Measurements from ENCODE around the gene TMPO.
"Not testable (repeated sequence)": the region's sequence is repeated elsewhere in the genome, so short reads cannot be mapped to it uniquely, and the experiment has no call there.

Gene TMPO

DNA sequence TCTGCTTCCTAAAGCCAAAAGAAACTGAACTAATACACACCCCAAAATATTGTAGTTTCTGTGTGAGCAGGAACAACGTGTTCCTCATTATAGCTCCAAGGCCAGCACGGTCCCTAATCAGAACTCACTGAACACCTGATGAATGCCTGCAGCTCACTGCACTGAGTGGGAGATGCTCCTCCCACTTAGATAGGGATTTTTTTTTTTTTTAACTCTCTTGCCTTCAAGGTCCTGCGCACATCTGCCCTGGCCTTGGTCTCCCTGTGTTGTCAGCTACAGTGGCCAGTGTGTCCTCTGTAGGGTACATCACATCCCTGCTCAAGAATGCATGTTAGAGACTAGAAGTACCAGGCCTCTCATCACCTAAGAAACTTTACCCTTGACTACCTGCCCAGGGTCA lies 44.3 kb upstream of the TMPO start:
- H3K27ac ChIP-seq, result no peak overlapping the region
- POLR2A ChIA-PET (ENCODE audit: low non-redundant PET), result no interaction called here
- CTCF ChIA-PET, result no interaction called here
- TF ChIP-seq, protein P1, sequence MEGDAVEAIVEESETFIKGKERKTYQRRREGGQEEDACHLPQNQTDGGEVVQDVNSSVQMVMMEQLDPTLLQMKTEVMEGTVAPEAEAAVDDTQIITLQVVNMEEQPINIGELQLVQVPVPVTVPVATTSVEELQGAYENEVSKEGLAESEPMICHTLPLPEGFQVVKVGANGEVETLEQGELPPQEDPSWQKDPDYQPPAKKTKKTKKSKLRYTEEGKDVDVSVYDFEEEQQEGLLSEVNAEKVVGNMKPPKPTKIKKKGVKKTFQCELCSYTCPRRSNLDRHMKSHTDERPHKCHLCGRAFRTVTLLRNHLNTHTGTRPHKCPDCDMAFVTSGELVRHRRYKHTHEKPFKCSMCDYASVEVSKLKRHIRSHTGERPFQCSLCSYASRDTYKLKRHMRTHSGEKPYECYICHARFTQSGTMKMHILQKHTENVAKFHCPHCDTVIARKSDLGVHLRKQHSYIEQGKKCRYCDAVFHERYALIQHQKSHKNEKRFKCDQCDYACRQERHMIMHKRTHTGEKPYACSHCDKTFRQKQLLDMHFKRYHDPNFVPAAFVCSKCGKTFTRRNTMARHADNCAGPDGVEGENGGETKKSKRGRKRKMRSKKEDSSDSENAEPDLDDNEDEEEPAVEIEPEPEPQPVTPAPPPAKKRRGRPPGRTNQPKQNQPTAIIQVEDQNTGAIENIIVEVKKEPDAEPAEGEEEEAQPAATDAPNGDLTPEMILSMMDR (conservative IDR thresholded peaks at IDR 0.05; ENCODE audit: low read depth), result no peak
- no peak for DNase-seq (ENCODE audit: low spot score)

DNA sequence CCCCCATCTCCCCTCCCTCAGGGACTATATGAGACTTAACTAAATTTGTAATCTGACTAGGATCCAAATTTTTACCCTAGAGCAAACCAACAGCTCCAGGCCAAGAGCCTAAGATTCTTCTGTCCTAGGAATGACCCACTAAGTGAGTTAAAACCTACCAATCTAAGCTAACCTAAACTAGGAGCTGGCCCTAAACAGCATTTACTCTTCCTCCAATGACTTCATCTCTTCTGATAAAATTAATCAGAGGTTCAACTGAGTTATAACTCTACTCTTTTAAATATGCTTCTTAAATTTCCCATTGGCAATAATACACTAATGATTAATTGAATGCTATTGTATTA lies 39.9 kb upstream of the TMPO start:
- TF ChIP-seq, protein P1 (conservative IDR thresholded peaks at IDR 0.05; ENCODE audit: low read depth), result no peak
- no peak for DNase-seq (ENCODE audit: low spot score)
- peak overlapping the region; percentile 87 for H3K27ac ChIP-seq
- ChIA-PET POLR2A (ENCODE audit: low non-redundant PET) (no interaction called here), CTCF (no interaction called here)

DNA sequence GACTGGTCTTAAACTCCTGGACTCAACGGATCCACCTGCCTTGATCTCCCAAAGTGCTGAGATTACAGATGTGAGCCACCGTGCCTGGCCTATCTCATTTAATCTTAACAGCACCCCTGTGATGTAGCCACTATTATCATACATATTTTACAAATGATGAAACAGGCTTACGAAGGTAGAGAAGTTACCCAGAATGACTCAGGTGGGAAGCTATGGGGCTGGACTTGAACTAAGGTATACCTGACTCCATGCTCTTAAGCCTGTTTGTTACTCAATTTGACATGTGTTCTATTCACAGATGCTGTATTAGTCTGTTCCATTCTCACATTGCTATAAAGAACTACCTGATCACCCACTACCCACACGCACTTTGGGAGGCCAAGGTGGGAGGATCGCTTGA lies 36.8 kb upstream of the TMPO start:
- CTCF ChIA-PET, result interaction anchor here (1.0 kb wide), 1 partner anchor 12 kb away, joined by 3 read pairs; no protein-coding TSS in a partner anchor
- no peak overlapping the region for H3K27ac ChIP-seq
- no peak for DNase-seq (ENCODE audit: low spot score)
- TF ChIP-seq, protein P1 (conservative IDR thresholded peaks at IDR 0.05; ENCODE audit: low read depth), result no peak
- POLR2A ChIA-PET (ENCODE audit: low non-redundant PET), result no interaction called here

DNA sequence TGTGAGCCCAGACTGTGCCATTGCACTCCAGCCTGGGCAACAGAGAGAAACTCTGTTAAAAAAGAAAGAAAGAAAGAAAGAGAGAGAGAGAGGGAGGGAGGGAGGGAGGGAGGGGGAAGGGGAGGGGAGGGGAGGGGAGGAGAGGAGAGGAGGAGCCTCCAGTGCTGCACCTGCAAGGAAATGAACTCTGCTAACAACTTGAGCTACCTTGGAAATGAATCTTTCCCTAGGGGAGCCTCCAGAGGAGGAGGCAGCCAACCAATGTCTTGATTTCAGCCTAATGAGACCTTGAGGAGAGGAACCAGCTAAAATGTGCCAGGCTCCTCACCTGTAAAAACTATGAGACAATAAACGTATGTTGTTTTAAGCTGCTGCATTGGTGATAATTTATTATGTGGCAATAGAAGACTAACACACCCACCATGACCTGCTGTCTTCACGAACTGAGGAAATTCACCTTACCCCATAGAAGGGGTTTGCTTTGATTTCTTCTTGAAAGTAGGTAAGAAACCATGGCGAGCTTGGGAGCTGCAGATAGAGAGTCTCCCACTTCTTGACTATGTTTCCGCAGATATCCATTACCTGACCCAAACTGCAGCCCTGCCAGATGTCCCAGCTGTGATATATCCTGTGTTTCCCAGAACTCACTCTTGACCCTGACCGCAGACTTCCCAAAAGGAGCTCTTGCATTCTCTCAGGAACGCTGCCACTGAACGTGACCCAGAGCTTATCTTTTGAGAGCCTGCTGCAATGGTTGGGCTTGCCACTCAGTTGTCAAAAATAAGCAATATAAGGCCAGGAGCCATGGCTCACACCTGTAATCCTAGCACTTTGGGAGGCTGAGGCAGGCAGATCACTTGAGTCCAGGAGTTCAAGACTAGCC lies 31.5 kb upstream of the TMPO start:
- ChIA-PET POLR2A (ENCODE audit: low non-redundant PET) (no interaction called here), CTCF (no interaction called here)
- TF ChIP-seq, protein P1 (conservative IDR thresholded peaks at IDR 0.05; ENCODE audit: low read depth), result no peak
- H3K27ac ChIP-seq, result no peak overlapping the region
- no peak for DNase-seq (ENCODE audit: low spot score)

DNA sequence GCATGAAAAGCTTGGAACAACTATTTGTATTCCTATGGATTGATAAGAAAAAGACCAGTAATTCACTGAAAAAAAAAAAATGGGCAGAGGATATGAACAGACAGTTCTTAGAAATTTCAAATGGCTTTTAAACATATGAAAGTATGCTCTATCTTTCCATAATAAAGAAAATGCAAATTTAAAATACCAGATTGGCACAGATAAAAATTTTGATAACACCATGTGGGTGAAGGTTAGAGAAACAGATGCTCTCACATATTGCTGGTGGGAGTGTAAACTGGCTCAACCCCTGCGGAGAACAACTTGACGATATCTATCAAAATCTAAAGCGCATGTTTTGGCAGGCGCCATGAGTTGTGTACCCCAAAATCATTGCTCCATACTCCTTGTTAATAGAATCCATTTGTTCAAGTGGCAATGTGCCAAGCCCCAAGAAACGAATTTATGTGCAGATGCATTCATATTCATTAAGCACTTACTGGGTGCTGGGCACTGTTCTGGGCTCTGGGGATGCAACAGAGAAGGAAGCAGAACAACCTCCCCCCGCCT lies 29.5 kb upstream of the TMPO start:
- ChIA-PET POLR2A (ENCODE audit: low non-redundant PET) (no interaction called here), CTCF (no interaction called here)

DNA sequence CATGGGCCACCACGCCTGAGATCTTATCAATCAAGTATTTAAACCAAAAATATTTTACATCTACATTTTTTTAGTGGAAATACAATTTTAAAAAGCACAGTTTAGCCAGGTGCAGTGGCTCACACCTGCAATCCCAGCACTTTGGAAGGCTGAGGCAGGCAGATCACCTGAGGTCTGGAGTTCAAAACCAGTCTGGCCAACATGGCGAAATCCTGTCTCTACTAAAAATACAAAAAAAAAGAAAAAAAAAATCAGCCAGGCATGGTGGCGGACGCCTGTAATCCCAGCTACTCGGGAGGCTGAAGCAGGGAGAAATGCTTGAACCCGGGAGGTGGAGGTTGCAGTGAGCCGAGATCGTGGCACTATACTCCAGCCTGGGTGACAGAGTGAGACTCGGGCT lies 27.0 kb upstream of the TMPO start:
- CTCF ChIA-PET; DNase-seq (ENCODE audit: low spot score); H3K27ac ChIP-seq: not testable (repeated sequence)
- POLR2A ChIA-PET (ENCODE audit: low non-redundant PET), result interaction anchor here (0.6 kb wide), 1 partner anchor 621 kb away, joined by 3 read pairs; no protein-coding TSS in a partner anchor

More for the DNA sequence above, 29.5 kb upstream of the TMPO start:
- no peak overlapping the region for H3K27ac ChIP-seq
- TF ChIP-seq, protein P1 (conservative IDR thresholded peaks at IDR 0.05; ENCODE audit: low read depth), result no peak
- DNase-seq (ENCODE audit: low spot score), result no peak

DNA sequence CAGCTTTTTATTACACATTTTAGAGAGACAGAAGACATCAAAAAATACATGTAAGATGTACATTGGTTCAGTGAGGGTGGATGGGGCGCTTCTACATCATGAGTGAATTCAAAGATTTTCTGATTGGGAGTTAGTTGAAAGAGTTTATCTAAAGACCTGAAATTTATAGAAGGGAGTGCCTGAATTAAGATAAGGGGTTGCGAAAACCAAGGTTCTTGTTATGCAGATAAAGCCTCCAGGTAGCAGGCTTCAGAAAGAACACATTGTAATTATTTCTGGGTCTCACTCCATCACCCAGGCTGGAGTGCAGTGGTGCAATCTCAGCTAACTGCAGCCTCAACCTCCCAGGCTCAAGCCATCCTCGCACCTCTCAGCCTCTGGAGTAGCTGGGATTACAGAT lies 26.2 kb upstream of the TMPO start:
- no peak for DNase-seq (ENCODE audit: low spot score)
- POLR2A ChIA-PET (ENCODE audit: low non-redundant PET), result no interaction called here
- CTCF ChIA-PET, result no interaction called here
- TF ChIP-seq, protein P1 (conservative IDR thresholded peaks at IDR 0.05; ENCODE audit: low read depth), result no peak
- no peak overlapping the region for H3K27ac ChIP-seq
